CD14-positive monocyte (primary cell): ENCODE data around the gene KCNQ1OT1. TPM values are rescaled to one million over a fixed set of nuclear protein-coding genes. Genes with fewer than 3 reads are reported as not detected.

Experiments used
- DNase-seq, 3 donors: peaks; one replicate each; pipeline ENCODE4 v3.0.0-alpha.2; 2011 to 2022
- H2AFZ ChIP-seq: 2 replicates; pipeline ENCODE4 v1.6.0; 2012; ENCODE audit warnings: mild to moderate bottlenecking, low read depth, low read length, inconsistent platforms; ENCODE audit not compliant: insufficient read depth, poor library complexity, severe bottlenecking
- H3K27ac ChIP-seq, 2 donors: 1 replicate in 1 of 2; 2 replicates in 1 of 2; pipeline ENCODE4 v1.5.1; 2012 to 2013; ENCODE audit warnings: low read length in 2 of 2, control low read depth in 1 of 2, inconsistent platforms in 1 of 2, low read depth in 1 of 2, mild to moderate bottlenecking in 1 of 2
- H3K27me3 ChIP-seq, 2 donors: one replicate each; pipeline versions ENCODE4 v1.6.0 to v1.6.1; 2011 to 2013; ENCODE audit warnings: low read length in 2 of 2; ENCODE audit not compliant: control insufficient read depth in 2 of 2, insufficient read depth in 2 of 2
- H3K36me3 ChIP-seq, 2 donors: replicated peaks in 1 of 2; 1 replicate in 1 of 2; 2 replicates in 1 of 2; pipeline versions ENCODE4 v1.5.1 to v1.6.1; 2012 to 2013; ENCODE audit warnings: low read length in 2 of 2, control low read depth in 1 of 2, inconsistent platforms in 1 of 2, mild to moderate bottlenecking in 1 of 2; ENCODE audit not compliant: insufficient read depth in 2 of 2, control insufficient read depth in 1 of 2
- H3K4me1 ChIP-seq, 2 donors: 1 replicate in 1 of 2; 2 replicates in 1 of 2; pipeline versions ENCODE4 v1.5.1 to v1.6.1; 2012 to 2013; ENCODE audit warnings: low read length in 2 of 2, control low read depth in 1 of 2, inconsistent platforms in 1 of 2, mild to moderate bottlenecking in 1 of 2, moderate library complexity in 1 of 2; ENCODE audit not compliant: insufficient read depth in 2 of 2, control insufficient read depth in 1 of 2
- H3K4me2 ChIP-seq: replicated peaks from 2 replicates; pipeline ENCODE3; 2012; ENCODE audit warnings: low read length, moderate library complexity, mild to moderate bottlenecking; ENCODE audit not compliant: poor library complexity, severe bottlenecking; ENCODE audit errors: extremely low read depth
- H3K4me3 ChIP-seq, 3 experiments: fragments of 200-600 bp in 1 of 3; sonication (generic) in 1 of 3; replicated peaks in 1 of 3; 1 replicate in 2 of 3; 2 replicates in 1 of 3; pipeline ENCODE4 v1.5.1; 2011 to 2013; ENCODE audit warnings: low read length in 3 of 3, mild to moderate bottlenecking in 3 of 3, control low read depth in 2 of 3, low read depth in 2 of 3, inconsistent platforms in 1 of 3, moderate library complexity in 1 of 3
- H3K79me2 ChIP-seq: 2 replicates; pipeline ENCODE4 v1.6.0; 2012; ENCODE audit warnings: mild to moderate bottlenecking, control low read depth, inconsistent platforms, low read length, moderate library complexity; ENCODE audit not compliant: insufficient read depth
- H3K9ac ChIP-seq: 2 replicates; pipeline ENCODE4 v1.6.0; 2017; ENCODE audit warnings: low read length, mild to moderate bottlenecking; ENCODE audit not compliant: insufficient read depth, poor library complexity, severe bottlenecking
- H3K9me3 ChIP-seq, 2 donors: replicated peaks in 1 of 2; 1 replicate in 1 of 2; 2 replicates in 1 of 2; pipeline versions ENCODE4 v1.5.1 to v1.6.1; 2012 to 2013; ENCODE audit warnings: low read length in 2 of 2, control low read depth in 1 of 2; ENCODE audit not compliant: control insufficient read depth in 1 of 2, insufficient read depth in 1 of 2
- H4K20me1 ChIP-seq: 2 replicates; pipeline ENCODE4 v1.6.0; 2012; ENCODE audit warnings: mild to moderate bottlenecking, low read length, control low read depth, moderate library complexity; ENCODE audit not compliant: insufficient read depth
- H3K27ac Mint-ChIP-seq, 7 donors: one replicate each; pipeline ENCODE4 v1.8.0; 2020; ENCODE audit warnings: mild to moderate bottlenecking in 7 of 7, mixed read lengths in 7 of 7, moderate library complexity in 6 of 7, inconsistent platforms in 2 of 7
- H3K27me3 Mint-ChIP-seq, 3 donors: one replicate each; pipeline ENCODE4 v1.8.0; 2021 to 2022; ENCODE audit warnings: low read depth in 3 of 3, mild to moderate bottlenecking in 3 of 3, mixed read lengths in 3 of 3, moderate library complexity in 3 of 3, inconsistent platforms in 1 of 3
- H3K36me3 Mint-ChIP-seq, 2 donors: one replicate each; pipeline ENCODE4 v1.8.0; 2020; ENCODE audit warnings: mixed read lengths in 2 of 2, inconsistent platforms in 1 of 2, mild to moderate bottlenecking in 1 of 2
- H3K4me1 Mint-ChIP-seq: one replicate; pipeline ENCODE4 v1.8.0; 2020; ENCODE audit warnings: mild to moderate bottlenecking, mixed read lengths
- H3K4me3 Mint-ChIP-seq, 2 donors: one replicate each; pipeline ENCODE4 v1.8.0; 2020; ENCODE audit warnings: mild to moderate bottlenecking in 2 of 2, mixed read lengths in 2 of 2, moderate library complexity in 1 of 2
- H3K9me3 Mint-ChIP-seq, 7 donors: one replicate each; pipeline ENCODE4 v1.8.0; 2020 to 2022; ENCODE audit warnings: mixed read lengths in 7 of 7, mild to moderate bottlenecking in 6 of 7, moderate library complexity in 6 of 7, inconsistent platforms in 2 of 7
- CTCF ChIP-seq: fragments of 200-600 bp; IDR thresholded peaks from one replicate; pipeline ENCODE4 v1.8.0; 2022; ENCODE audit warnings: antibody characterized with exemption, mild to moderate bottlenecking
- WGBS: methylation state at CpG from one replicate; pipeline ENCODE4 v1.1.5; 2013; ENCODE audit warnings: missing lambda C conversion rate; ENCODE audit not compliant: insufficient coverage; 5-methylcytosine and 5-hydroxymethylcytosine counted together
- intact Hi-C, 2 donors: fragments of 100-400 bp; cut with micrococcal nuclease; formaldehyde crosslinking; loops; one replicate each; pipeline versions ENCODE4 v1.15.0 to v1.15.1; 2023
- polyA plus RNA-seq, 3 donors: library from polyadenylated mRNA; depleted of rRNA in 1 of 3; unstranded in 2 of 3; stranded (reverse) in 1 of 3; fragments of 300-500 nt in 2 of 3; fragments of >200 nt in 1 of 3; fragmentation: Illumina TruSeq in 2 of 3; gene quantifications; 1 replicate in 2 of 3; 2 replicates in 1 of 3; pipeline ENCODE4 v1.2.3, GENCODE V29; 2012 to 2021

Gene KCNQ1OT1
- polyA plus RNA-seq, 3 donors = 0.01 to 0.04 (median 0.03) TPM

GRCh38 chr11:2577991-2578928 lies 121.5 kb downstream of the KCNQ1OT1 start:
- no peaks in the 10 kb centered on the region for H3K9me3 ChIP-seq
- peaks cover 0 to 3% (median 0%) of the 10 kb centered on the region in 3 donors for H3K27me3 Mint-ChIP-seq
- peaks cover 22 to 44% of the 10 kb centered on the region in 2 donors for H3K36me3 Mint-ChIP-seq
- no peak overlapping the region for H3K4me2 ChIP-seq
- no peaks in the 10 kb centered on the region for H3K4me1 Mint-ChIP-seq
- H3K27me3 ChIP-seq = no peaks in the 10 kb centered on the region
- peaks cover 98% of the 10 kb centered on the region for H4K20me1 ChIP-seq
- H3K79me2 ChIP-seq = no peaks in the 10 kb centered on the region
- H3K27ac ChIP-seq = no peak overlapping the region
- no peak for TF ChIP-seq CTCF
- no peak overlapping the region for H2AFZ ChIP-seq
- no peak overlapping the region for H3K9ac ChIP-seq
- H3K4me3 Mint-ChIP-seq = no peak overlapping the region
- H3K4me1 ChIP-seq = no peaks in the 10 kb centered on the region
- no peaks in the 10 kb centered on the region for H3K9me3 Mint-ChIP-seq
- no peak overlapping the region for H3K4me3 ChIP-seq
- 93% methylated on average over 22 of the region's 22 CpGs for WGBS
- H3K36me3 ChIP-seq = peaks cover 55 to 70% of the 10 kb centered on the region in 2 donors
- H3K27ac Mint-ChIP-seq = no peak overlapping the region
- DNase-seq = no peak
- intact Hi-C loops = no loop called here

GRCh38 chr11:2577031-2577990 lies 122.5 kb downstream of the KCNQ1OT1 start:
- no peak for DNase-seq
- Mint-ChIP-seq H3K36me3 (peaks cover 27 to 47% of the 10 kb centered on the region in 2 donors), H3K9me3 (no peaks in the 10 kb centered on the region), H3K4me1 (no peaks in the 10 kb centered on the region), H3K27me3 (peaks cover 0 to 3% (median 0%) of the 10 kb centered on the region in 3 donors), H3K27ac (no peak overlapping the region), H3K4me3 (no peak overlapping the region)
- H3K79me2 ChIP-seq = no peaks in the 10 kb centered on the region
- peaks cover 92% of the 10 kb centered on the region for H4K20me1 ChIP-seq
- H3K9me3 ChIP-seq = no peaks in the 10 kb centered on the region
- WGBS = 96% methylated on average over 25 of the region's 33 CpGs
- TF ChIP-seq CTCF = no peak
- no peak overlapping the region for H3K27ac ChIP-seq
- H3K4me3 ChIP-seq = no peak overlapping the region
- no peaks in the 10 kb centered on the region for H3K4me1 ChIP-seq
- H2AFZ ChIP-seq = no peak overlapping the region
- H3K27me3 ChIP-seq = no peaks in the 10 kb centered on the region
- no peak overlapping the region for H3K9ac ChIP-seq
- H3K4me2 ChIP-seq = no peak overlapping the region
- H3K36me3 ChIP-seq = peaks cover 55 to 70% of the 10 kb centered on the region in 2 donors
- intact Hi-C loops = no loop called here
